Subcutaneous abdominal adipose tissue (tissue), 5 donors: ENCODE results near the gene EPB41.

Source experiments
- H3K27ac ChIP-seq: one replicate; pipeline ENCODE4 v1.7.0; 2013; ENCODE audit warnings: low read depth, mild to moderate bottlenecking, inconsistent platforms, low read length, moderate library complexity
- H3K27me3 ChIP-seq, 5 donors: one replicate each; pipeline ENCODE4 v1.7.0; 2013; ENCODE audit warnings: low read length in 5 of 5, inconsistent platforms in 1 of 5; ENCODE audit not compliant: control insufficient read depth in 5 of 5, insufficient read depth in 4 of 5
- H3K36me3 ChIP-seq, 5 donors: one replicate each; pipeline ENCODE4 v1.7.0; 2013; ENCODE audit warnings: low read length in 5 of 5; ENCODE audit not compliant: control insufficient read depth in 5 of 5, insufficient read depth in 5 of 5
- H3K4me1 ChIP-seq, 5 donors: one replicate each; pipeline ENCODE4 v1.7.0; 2013; ENCODE audit warnings: low read length in 5 of 5, mild to moderate bottlenecking in 3 of 5, moderate library complexity in 1 of 5; ENCODE audit not compliant: control insufficient read depth in 5 of 5, insufficient read depth in 5 of 5
- H3K4me3 ChIP-seq, 5 donors: one replicate each; pipeline ENCODE4 v1.7.0; 2013; ENCODE audit warnings: low read length in 5 of 5, low read depth in 1 of 5
- H3K9ac ChIP-seq, 5 donors: one replicate each; pipeline ENCODE4 v1.7.0; 2013; ENCODE audit warnings: low read length in 5 of 5, mild to moderate bottlenecking in 4 of 5, moderate library complexity in 3 of 5
- H3K9me3 ChIP-seq, 5 donors: one replicate each; pipeline ENCODE4 v1.7.0; 2013; ENCODE audit warnings: low read length in 5 of 5; ENCODE audit not compliant: control insufficient read depth in 5 of 5
- donor health status: healthy.
- donor health status: healthy.
- donor health status: healthy.
- donor health status: healthy.
- donor health status: healthy.

The EPB41 gene

DNA sequence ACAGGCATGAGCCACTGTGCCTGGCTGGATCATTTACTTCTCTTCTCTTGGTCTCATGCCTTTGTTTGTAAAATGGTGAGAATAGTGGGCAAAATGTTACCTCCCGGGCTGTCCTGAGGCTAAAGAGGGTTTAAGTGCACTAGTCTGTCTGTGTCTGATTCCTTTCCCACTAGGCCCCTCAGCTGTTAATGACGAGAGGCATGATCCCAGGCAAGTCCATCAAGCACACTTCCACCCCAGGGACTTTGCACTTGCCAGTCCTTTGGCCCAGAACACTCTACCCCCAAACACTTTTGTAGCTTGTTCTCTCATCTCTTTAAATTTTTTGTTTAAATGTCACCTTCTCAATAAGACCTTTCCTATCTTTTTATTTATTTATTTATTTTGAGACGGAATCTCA is 13.8 kb upstream of the EPB41 start:
- peak overlapping the region in 1 of 5 donors; percentile 4 for H3K4me3 ChIP-seq
- H3K9ac ChIP-seq, result no peak overlapping the region
- peaks cover 2 to 38% (median 31%) of the 10 kb centered on the region in 5 donors for H3K4me1 ChIP-seq
- H3K27me3 ChIP-seq, result no peaks in the 10 kb centered on the region
- no peaks in the 10 kb centered on the region for H3K9me3 ChIP-seq
- H3K27ac ChIP-seq, result no peak overlapping the region
- H3K36me3 ChIP-seq, result no peaks in the 10 kb centered on the region

DNA sequence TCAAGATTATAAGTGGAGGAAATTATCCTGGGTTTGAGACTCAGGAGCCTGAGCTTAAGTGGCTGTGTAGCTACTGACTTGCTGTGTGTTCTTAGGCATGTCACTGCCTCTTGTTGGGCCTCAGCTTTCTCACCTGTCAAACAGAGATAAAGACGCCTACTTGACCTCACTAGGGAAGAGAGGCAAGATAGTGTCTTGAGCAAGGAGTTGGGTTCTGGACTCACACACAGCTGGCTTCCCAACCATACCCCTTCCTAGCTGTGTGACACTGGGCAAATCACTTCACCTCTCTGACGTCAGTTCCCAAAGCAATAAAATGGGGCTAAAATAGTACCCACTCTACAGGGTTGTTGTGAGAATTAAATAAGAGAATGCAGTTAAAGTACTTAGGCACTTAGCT is 11.6 kb upstream of the EPB41 start:
- Histone ChIP-seq H3K27ac (no peak overlapping the region), H3K9me3 (no peaks in the 10 kb centered on the region), H3K4me3 (no peak overlapping the region), H3K9ac (no peak overlapping the region), H3K36me3 (peaks cover 0 to 2% (median 0%) of the 10 kb centered on the region in 5 donors), H3K27me3 (no peaks in the 10 kb centered on the region), H3K4me1 (peaks cover 2 to 30% (median 27%) of the 10 kb centered on the region in 5 donors)

DNA sequence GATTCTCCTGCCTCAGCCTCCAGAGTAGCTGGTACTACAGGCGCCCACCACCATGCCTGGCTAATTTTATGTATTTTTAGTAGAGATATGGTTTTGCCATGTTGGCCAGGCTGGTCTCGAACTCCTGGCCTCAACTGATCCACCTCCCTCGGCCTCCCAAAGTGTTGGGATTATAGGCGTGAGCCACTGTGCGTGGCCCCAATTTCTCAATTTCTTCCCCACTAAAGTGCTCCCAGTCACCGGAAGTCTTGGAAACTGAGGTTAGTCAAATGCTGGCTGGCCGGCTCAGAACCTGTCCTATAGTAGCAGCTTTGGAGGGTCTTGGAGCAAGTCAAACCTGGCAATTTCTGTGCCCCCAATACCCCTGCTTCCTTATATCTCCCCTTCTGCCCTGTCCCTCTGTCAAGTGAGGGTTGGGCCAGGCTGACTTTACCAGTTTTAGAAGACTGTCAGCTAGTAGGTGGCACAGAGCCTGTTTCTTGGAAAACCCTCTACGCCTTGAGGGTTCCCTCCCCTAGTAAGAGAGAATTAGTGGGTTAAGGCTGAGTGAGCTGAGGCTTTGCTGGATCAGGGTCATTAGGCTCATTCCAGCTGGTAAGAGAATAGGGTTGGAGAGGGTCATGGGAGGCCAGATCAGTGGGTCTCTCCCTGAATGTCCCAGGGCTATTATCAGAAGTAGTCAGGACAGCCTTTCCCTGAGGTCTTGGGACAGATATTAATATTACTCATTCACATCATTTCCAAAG is 8.3 kb upstream of the EPB41 start:
- no peak overlapping the region for H3K9ac ChIP-seq
- H3K9me3 ChIP-seq, result no peaks in the 10 kb centered on the region
- H3K27ac ChIP-seq, result no peak overlapping the region
- no peaks in the 10 kb centered on the region for H3K27me3 ChIP-seq
- H3K4me1 ChIP-seq, result peaks cover 0 to 5% (median 0%) of the 10 kb centered on the region in 5 donors
- H3K36me3 ChIP-seq, result peaks cover 0 to 2% (median 0%) of the 10 kb centered on the region in 5 donors
- no peak overlapping the region for H3K4me3 ChIP-seq

DNA sequence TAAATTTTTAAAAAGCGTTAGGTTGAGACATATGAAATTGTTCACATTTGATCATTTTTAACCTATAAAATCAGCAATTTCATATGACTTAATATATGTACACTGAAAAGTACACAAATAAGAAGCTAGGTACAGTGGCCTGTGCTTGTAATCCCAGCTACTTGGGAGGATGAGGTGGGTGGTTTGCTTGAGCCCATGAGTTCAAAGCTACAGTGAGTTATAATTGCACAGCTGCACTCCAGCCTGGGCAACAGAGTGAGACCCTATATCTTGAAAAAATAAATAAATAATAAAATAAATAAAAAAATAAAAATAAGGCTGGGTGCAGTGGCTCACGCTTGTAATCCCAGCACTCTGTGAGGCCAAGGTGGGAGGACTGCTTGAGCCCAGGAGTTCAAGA is 5.2 kb upstream of the EPB41 start:
- no peaks in the 10 kb centered on the region for H3K9me3 ChIP-seq
- H3K9ac ChIP-seq, result no peak overlapping the region
- peaks cover 0 to 4% (median 0%) of the 10 kb centered on the region in 5 donors for H3K36me3 ChIP-seq
- no peak overlapping the region for H3K27ac ChIP-seq
- no peak overlapping the region for H3K4me3 ChIP-seq
- H3K4me1 ChIP-seq, result peaks cover 2 to 13% (median 7%) of the 10 kb centered on the region in 5 donors
- H3K27me3 ChIP-seq, result no peaks in the 10 kb centered on the region

DNA sequence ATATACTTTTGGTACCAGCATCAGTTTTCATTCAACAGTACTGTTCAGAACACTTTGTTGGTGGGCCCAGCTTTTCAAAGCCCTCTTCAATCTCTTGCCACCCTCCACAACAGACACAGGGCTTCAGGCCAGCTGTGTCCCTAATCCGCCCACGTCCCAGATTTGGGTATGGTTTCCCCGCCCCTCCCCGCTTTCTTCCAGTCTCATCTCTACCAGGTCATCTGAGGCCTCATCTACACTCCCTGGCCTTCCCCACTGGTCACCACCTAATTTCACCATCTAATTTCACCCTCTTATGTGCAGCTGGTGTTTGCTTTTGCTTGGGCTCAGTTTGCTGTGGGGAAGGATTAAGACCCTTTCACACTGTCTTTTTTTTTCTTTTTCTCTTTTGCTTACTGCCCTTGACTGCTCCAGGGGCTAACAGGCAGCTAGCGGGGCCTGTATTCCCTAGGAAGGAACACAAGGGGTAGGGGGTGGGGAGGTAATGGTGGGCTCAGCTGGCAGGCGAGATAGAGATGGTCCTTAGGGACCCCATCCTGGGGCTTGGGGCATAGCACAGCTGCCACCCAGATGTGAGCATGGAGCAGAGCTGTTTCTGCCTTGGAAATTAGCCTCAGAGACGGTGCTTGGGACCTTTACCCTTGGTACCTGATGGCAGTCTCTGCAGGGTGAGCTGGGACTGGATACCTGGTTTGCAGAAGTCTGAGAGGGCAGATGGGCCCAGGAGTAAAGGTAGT is 3.8 kb upstream of the EPB41 start:
- no peaks in the 10 kb centered on the region for H3K9me3 ChIP-seq

DNA sequence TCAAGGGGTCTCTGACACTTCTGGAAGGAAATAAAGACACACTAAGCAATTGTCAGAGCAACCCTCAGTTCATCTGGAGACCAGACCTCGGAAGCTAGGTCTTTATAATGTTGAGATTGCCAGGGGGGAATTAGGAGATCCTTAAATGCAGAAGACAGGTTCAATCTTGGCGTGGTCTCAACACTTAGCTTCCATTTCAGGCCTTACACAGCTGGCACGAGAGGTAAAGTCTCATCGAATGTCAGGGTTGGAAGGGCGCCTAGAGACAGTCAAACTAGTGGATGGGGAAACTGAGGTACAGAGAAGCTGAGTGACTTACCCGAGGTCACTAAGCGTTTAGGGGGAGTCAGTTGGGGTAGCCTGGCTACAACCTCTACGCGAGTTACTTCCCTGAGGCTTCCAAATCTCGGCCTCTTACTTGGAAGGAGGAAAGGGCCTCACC is 562 bp upstream of the EPB41 start:
- Histone ChIP-seq H3K36me3 (peaks cover 0 to 4% (median 0%) of the 10 kb centered on the region in 5 donors), H3K27me3 (no peaks in the 10 kb centered on the region), H3K4me1 (peaks cover 5 to 23% (median 15%) of the 10 kb centered on the region in 5 donors), H3K9me3 (no peaks in the 10 kb centered on the region), H3K4me3 (peak overlapping the region; percentile 67 to 82 (median 78)), H3K27ac (peak overlapping the region; percentile 46), H3K9ac (peak overlapping the region in 4 of 5 donors; percentile 44 to 80 (median 60))

More for the DNA sequence above, 3.8 kb upstream of the EPB41 start:
- Histone ChIP-seq H3K36me3 (peaks cover 0 to 4% (median 0%) of the 10 kb centered on the region in 5 donors), H3K4me3 (no peak overlapping the region), H3K9ac (peak overlapping the region in 1 of 5 donors; percentile 40), H3K4me1 (peaks cover 5 to 21% (median 15%) of the 10 kb centered on the region in 5 donors), H3K27me3 (no peaks in the 10 kb centered on the region), H3K27ac (no peak overlapping the region)

DNA sequence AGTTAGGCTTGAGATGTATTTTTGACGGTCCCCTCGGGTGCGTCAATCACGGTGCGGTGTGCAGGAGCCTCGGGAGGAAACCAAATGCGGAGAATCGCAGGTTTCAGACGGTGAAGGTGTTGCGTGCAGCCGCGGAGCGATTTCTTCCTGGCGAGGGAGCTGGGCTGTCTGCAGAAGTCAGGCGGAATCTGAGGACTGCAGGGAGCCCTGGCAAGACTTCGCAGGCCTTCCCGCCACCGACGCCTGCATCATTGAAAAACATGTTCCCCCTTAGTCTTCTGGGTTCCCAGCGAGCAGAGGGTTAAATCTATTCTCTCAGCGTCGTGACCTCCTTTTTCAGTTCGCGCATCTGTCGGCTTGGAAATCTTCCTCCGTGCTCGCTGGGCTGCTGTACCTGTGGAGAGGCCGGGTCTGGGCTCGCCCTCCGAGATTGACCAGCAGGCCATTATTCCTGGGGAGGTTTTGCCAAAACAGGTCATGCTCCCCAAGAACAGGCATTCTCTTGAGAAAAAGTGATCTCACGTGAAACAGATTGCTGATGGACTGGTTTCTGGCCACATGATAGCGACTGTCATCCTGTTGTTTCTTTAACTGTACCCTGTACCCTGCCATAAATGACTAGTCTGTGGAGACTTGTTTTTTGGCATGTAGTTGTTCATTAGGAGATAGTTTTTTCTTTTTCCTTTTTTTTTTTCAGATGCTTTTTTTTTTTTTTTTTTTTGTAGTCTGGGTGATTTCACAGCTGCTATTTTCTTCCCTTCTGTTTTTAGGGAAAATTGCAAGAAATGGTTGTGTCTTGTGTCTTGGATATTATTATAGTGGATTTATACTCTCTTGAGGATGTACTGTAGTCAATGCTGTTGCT is 894 bp downstream of the EPB41 start:
- peaks cover 5 to 23% (median 15%) of the 10 kb centered on the region in 5 donors for H3K4me1 ChIP-seq
- H3K4me3 ChIP-seq, result peak overlapping the region; percentile 77 to 86 (median 80)
- H3K27me3 ChIP-seq, result no peaks in the 10 kb centered on the region
- H3K9ac ChIP-seq, result peak overlapping the region; percentile 40 to 76 (median 73)
- H3K27ac ChIP-seq, result peak overlapping the region; percentile 50
- H3K36me3 ChIP-seq, result peaks cover 0 to 4% (median 0%) of the 10 kb centered on the region in 5 donors
- no peaks in the 10 kb centered on the region for H3K9me3 ChIP-seq

DNA sequence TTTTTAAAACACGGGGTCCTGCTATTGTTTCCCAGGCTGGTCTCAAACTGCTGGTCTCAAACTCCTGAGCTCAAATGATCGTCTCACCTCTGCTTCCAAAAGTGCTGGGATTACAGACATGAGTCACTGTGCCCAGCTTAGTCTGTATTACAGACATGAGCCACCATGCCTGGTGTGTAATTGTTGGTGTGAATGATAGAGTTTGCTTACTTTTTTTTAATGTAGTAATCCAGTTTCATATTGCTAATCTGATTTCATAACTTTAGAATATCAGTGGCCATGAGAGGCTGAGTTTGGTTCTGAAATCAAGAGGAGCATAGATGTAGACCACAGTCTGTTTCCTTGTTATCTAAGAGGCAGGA is 3.4 kb downstream of the EPB41 start:
- Histone ChIP-seq H3K36me3 (peaks cover 0 to 3% (median 0%) of the 10 kb centered on the region in 5 donors), H3K4me3 (no peak overlapping the region), H3K9me3 (no peaks in the 10 kb centered on the region), H3K9ac (no peak overlapping the region), H3K27ac (no peak overlapping the region), H3K27me3 (no peaks in the 10 kb centered on the region), H3K4me1 (peaks cover 5 to 18% (median 15%) of the 10 kb centered on the region in 5 donors)

DNA sequence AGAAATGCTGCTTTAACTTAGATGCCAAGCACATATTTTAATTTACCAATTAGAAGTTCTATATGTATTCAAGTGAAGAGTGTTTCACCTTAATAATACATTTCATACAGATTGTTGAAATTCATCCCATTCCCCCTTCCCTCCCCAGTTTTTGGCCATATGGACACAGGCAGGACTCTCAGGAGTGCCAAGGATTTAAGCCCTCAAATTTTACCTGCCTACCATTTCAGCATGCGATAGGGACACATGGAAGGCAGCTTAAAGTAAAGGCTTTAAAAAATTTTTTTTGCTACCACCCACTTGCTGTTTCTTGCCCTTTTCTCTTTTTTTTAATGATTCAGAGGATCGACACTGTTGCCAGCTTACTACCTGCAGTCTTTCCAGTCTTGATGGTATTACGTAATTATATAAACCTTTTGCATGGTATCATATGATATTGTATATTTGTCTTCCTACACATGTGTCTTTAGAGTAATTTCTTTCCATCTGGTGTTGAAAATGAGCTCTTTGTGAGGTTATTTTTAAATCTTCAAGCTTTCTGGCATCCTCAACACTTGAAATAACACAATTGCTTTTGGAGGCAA is 7.0 kb downstream of the EPB41 start:
- no peaks in the 10 kb centered on the region for H3K9me3 ChIP-seq
- no peak overlapping the region for H3K27ac ChIP-seq
- no peak overlapping the region for H3K4me3 ChIP-seq

More for the DNA sequence above, 7.0 kb downstream of the EPB41 start:
- Histone ChIP-seq H3K27me3 (no peaks in the 10 kb centered on the region), H3K4me1 (peaks cover 2 to 8% (median 3%) of the 10 kb centered on the region in 5 donors), H3K9ac (no peak overlapping the region), H3K36me3 (peaks cover 0 to 3% (median 0%) of the 10 kb centered on the region in 5 donors)
